Measurements from ENCODE around the gene GPLD1. TPM values are rescaled to one million over a fixed set of nuclear protein-coding genes. Genes with fewer than 3 reads are reported as not detected.

Gene GPLD1
- total RNA-seq, 1 donor from 2014 or later: 6.0 TPM

GRCh38 chr6:24439858-24440539 is 49.4 kb downstream of the GPLD1 start:
- Mint-ChIP-seq H3K4me1 (no peaks in the 10 kb centered on the region), H3K9me3 (no peaks in the 10 kb centered on the region), H3K36me3 (ENCODE audit: low read depth) (no peaks in the 10 kb centered on the region), H3K27me3 (ENCODE audit: low read depth) (no peaks in the 10 kb centered on the region), H3K4me3 (no peak overlapping the region), H3K27ac (ENCODE audit: unreplicated experiment) (no peak overlapping the region)
- no peak for TF ChIP-seq CTCF (conservative IDR thresholded peaks at IDR 0.05)
- DNase-seq (ENCODE audit: low read depth, low spot score): no peak

- no peak overlapping the region for H3K27ac Mint-ChIP-seq (ENCODE audit: unreplicated experiment)
- H3K27me3 Mint-ChIP-seq (ENCODE audit: low read depth): no peaks in the 10 kb centered on the region
- no peak for DNase-seq (ENCODE audit: low read depth, low spot score)
- no peak overlapping the region for H3K4me3 Mint-ChIP-seq
- H3K4me1 Mint-ChIP-seq: no peaks in the 10 kb centered on the region
- no peaks in the 10 kb centered on the region for H3K9me3 Mint-ChIP-seq
- no peak for TF ChIP-seq CTCF (conservative IDR thresholded peaks at IDR 0.05)
- peaks cover 5% of the 10 kb centered on the region for H3K36me3 Mint-ChIP-seq (ENCODE audit: low read depth)
These were observed 52.4 kb downstream of the GPLD1 start for GRCh38 chr6:24436979-24437378.

DNA sequence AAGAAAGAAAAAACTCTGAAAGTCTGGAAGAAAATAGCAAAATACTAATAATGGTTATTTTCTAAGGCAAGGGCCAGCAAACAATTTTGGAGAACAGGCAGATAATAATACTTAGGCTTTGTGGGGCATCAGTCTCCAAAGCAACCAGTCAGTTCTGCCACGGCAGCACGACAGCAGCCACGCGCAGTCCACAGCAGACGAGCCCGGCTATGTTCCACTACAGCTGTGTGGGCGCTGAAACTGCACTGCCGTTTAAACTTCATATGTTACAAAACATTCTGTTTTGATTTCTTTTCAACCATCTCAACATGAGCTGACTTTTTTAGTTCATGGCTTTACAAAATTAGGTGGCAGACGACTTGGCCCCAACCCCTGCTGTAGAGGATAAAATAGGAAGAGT is 56.8 kb downstream of the GPLD1 start:
- H3K27me3 Mint-ChIP-seq (ENCODE audit: low read depth): no peaks in the 10 kb centered on the region
- peaks cover 8% of the 10 kb centered on the region for H3K36me3 Mint-ChIP-seq (ENCODE audit: low read depth)
- H3K27ac Mint-ChIP-seq (ENCODE audit: unreplicated experiment): no peak overlapping the region
- DNase-seq (ENCODE audit: low read depth, low spot score): no peak
- H3K9me3 Mint-ChIP-seq: no peaks in the 10 kb centered on the region
- H3K4me3 Mint-ChIP-seq: no peak overlapping the region
- H3K4me1 Mint-ChIP-seq: no peaks in the 10 kb centered on the region
- TF ChIP-seq CTCF (conservative IDR thresholded peaks at IDR 0.05): no peak

GRCh38 chr6:24431045-24431451 is 58.3 kb downstream of the GPLD1 start:
- Mint-ChIP-seq H3K27me3 (ENCODE audit: low read depth) (no peaks in the 10 kb centered on the region), H3K4me3 (no peak overlapping the region), H3K9me3 (no peaks in the 10 kb centered on the region), H3K4me1 (no peaks in the 10 kb centered on the region), H3K36me3 (ENCODE audit: low read depth) (peaks cover 11% of the 10 kb centered on the region), H3K27ac (ENCODE audit: unreplicated experiment) (no peak overlapping the region)
- TF ChIP-seq CTCF (conservative IDR thresholded peaks at IDR 0.05): peak; percentile 78
- peak; percentile 12 for DNase-seq (ENCODE audit: low read depth, low spot score)

- Mint-ChIP-seq H3K27ac (ENCODE audit: unreplicated experiment) (no peak overlapping the region), H3K9me3 (no peaks in the 10 kb centered on the region)
These were observed 59.3 kb downstream of the GPLD1 start for GRCh38 chr6:24430086-24430485.

More at GRCh38 chr6:24430086-24430485, 59.3 kb downstream of the GPLD1 start:
- Mint-ChIP-seq H3K27me3 (ENCODE audit: low read depth) (no peaks in the 10 kb centered on the region), H3K4me3 (no peak overlapping the region), H3K36me3 (ENCODE audit: low read depth) (peaks cover 11% of the 10 kb centered on the region), H3K4me1 (no peaks in the 10 kb centered on the region)
- no peak for DNase-seq (ENCODE audit: low read depth, low spot score)
- no peak for TF ChIP-seq CTCF (conservative IDR thresholded peaks at IDR 0.05)
